ENCODE results near the gene FCRL3. TPM values are rescaled to one million over a fixed set of nuclear protein-coding genes. Genes with fewer than 3 reads are reported as not detected.

FCRL3 gene
- total and polyA plus RNA-seq, 12 donors: 0.01 to 1.3 (median 0.17) TPM; not detected in 8

DNA sequence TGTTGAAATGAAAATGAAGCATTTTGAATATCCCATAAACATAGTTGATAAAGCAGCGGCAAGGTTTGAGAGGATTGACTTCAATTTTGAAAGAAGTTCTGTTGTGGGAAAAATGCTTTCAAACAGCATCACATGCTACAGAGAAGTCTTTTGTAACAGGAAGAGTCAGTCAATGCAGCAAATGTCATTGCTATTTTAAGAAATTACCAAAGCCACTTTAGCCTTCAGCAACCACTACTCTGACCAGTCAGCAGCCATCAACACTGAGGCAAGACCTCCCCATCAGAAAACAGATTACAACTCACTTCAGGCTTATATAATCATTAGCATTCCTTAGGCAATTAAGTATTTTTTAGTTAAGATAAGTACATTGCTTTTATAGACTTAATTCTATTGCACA lies 33.8 kb upstream of the FCRL3 start:
- Histone ChIP-seq H3K36me3 (no peaks in the 10 kb centered on the region), H3K27me3 (no peaks in the 10 kb centered on the region), H3K27ac (no peak overlapping the region), H3K9me3 (peaks cover 0 to 12% (median 0%) of the 10 kb centered on the region in 11 donors), H3K4me1 (peaks cover 0 to 12% (median 0%) of the 10 kb centered on the region in 9 donors), H3K4me3 (no peak overlapping the region)
- DNase-seq (peak in 1 of 2 donors; percentile 7), ATAC-seq (peak in 3 of 8 donors; percentile 55 to 71 (median 68))
- intact Hi-C loops (cut with DNase I): no loop called here
- 62 to 70% methylated on average over 1 of the region's 1 CpG for WGBS, 2 donors
- no peak for TF ChIP-seq CTCF (IDR thresholded peaks at IDR 0.05)

DNA sequence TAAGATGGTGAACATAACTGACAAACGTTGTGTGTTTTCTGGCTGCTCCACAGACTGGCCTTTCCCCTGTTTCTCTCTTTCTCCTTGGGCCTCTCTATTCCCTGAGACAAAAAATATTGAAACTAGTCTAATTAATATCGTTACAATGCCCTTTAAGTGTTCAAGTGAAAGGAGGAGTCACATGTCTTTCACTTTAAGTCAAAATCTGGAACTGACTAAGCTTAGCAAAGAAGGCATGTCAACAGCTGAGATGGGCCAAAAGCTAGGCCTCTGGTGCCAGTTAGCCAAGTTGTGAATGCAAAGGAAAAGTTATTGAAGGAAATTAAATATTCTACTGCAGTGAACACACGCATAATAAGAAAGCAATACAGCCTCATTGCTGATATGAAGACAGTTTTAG lies 32.2 kb upstream of the FCRL3 start:
- DNase-seq (no peak), ATAC-seq (no peak)
- intact Hi-C loops (cut with DNase I): no loop called here
- 71 to 73% methylated on average over 3 of the region's 3 CpGs for WGBS, 2 donors
- H3K4me1 ChIP-seq: peaks cover 0 to 12% (median 0%) of the 10 kb centered on the region in 9 donors
- no peak for TF ChIP-seq CTCF (IDR thresholded peaks at IDR 0.05)
- H3K9me3 ChIP-seq: peaks cover 0 to 12% (median 0%) of the 10 kb centered on the region in 11 donors
- H3K27ac ChIP-seq: no peak overlapping the region
- H3K4me3 ChIP-seq: no peak overlapping the region
- no peaks in the 10 kb centered on the region for H3K27me3 ChIP-seq
- H3K36me3 ChIP-seq: no peaks in the 10 kb centered on the region

GRCh38 chr1:157725221-157725577 lies 24.6 kb upstream of the FCRL3 start:
- no peak overlapping the region for H3K4me3 ChIP-seq
- ATAC-seq: no peak
- H3K36me3 ChIP-seq: no peaks in the 10 kb centered on the region
- no peak for DNase-seq
- TF ChIP-seq CTCF (IDR thresholded peaks at IDR 0.05): no peak
- H3K9me3 ChIP-seq: peaks cover 0 to 14% (median 4%) of the 10 kb centered on the region in 11 donors
- H3K27ac ChIP-seq: no peak overlapping the region
- H3K27me3 ChIP-seq: no peaks in the 10 kb centered on the region
- H3K4me1 ChIP-seq: no peaks in the 10 kb centered on the region
- intact Hi-C loops (cut with DNase I): no loop called here
- 53 to 62% methylated on average over 2 of the region's 2 CpGs for WGBS, 2 donors

- Histone ChIP-seq H3K27me3 (no peaks in the 10 kb centered on the region), H3K36me3 (no peaks in the 10 kb centered on the region), H3K4me3 (no peak overlapping the region), H3K27ac (peak overlapping the region in 1 of 10 donors; percentile 36), H3K9me3 (peaks cover 0 to 14% (median 4%) of the 10 kb centered on the region in 11 donors), H3K4me1 (no peaks in the 10 kb centered on the region)
- 74 to 78% methylated on average over 2 of the region's 2 CpGs for WGBS, 2 donors
- intact Hi-C loops (cut with DNase I): no loop called here
- no peak for DNase-seq
- no peak for ATAC-seq
- no peak for TF ChIP-seq CTCF (IDR thresholded peaks at IDR 0.05)
Measured at GRCh38 chr1:157724537-157725220, 24.1 kb upstream of the FCRL3 start.
